GM18526 (cell line): Measurements from ENCODE around the gene IGFBP3.

ENCODE experiments used
- POLR2A ChIP-seq: IDR thresholded peaks from 3 replicates; pipeline ENCODE4 v1.6.1; 2011; ENCODE audit not compliant: insufficient read length; ENCODE audit errors: extremely low read depth

IGFBP3 gene

DNA sequence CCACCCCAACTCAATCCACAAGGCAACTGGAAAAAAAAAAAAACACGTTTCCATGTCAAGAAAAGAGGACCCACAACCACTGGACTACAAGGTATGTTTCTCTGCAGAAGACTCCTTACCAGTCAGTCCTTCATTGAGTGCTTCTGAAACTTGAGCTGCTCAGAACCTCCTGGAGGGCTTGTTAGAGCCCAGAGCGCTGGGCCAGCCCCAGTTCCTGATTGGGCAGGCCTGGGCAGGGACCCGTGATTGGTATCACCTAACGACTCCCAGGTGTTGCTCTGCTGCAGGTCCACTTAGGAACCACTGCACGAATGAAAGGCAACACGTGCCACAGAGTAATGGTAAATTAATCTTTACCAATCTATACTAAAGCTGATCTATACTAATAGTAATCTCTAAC lies 47.7 kb downstream of the IGFBP3 start:
- no peak for TF ChIP-seq POLR2A

DNA sequence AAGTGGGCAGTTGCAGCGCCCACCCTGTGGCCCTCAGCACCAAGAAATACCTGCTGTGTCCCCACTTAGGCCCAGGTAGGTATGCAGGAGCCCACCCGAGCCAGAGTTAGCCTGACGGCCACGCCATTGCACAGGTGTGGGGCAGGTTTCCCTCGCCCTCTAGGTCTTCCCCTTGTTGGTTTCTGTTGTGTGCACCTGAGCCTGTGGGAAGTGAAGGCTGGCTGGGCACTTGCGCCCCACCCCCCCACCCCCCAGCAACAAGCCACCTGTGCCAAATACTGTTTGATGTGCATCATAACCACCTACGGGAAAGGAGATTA lies 48.1 kb downstream of the IGFBP3 start, which contains the start of gene CCDC201:
Gene CCDC201 (minus strand): TSS at position 48 of the 320 bp plus-strand sequence. CDS start 75 bp downstream, outside the sequence.
- no peak for TF ChIP-seq POLR2A

DNA sequence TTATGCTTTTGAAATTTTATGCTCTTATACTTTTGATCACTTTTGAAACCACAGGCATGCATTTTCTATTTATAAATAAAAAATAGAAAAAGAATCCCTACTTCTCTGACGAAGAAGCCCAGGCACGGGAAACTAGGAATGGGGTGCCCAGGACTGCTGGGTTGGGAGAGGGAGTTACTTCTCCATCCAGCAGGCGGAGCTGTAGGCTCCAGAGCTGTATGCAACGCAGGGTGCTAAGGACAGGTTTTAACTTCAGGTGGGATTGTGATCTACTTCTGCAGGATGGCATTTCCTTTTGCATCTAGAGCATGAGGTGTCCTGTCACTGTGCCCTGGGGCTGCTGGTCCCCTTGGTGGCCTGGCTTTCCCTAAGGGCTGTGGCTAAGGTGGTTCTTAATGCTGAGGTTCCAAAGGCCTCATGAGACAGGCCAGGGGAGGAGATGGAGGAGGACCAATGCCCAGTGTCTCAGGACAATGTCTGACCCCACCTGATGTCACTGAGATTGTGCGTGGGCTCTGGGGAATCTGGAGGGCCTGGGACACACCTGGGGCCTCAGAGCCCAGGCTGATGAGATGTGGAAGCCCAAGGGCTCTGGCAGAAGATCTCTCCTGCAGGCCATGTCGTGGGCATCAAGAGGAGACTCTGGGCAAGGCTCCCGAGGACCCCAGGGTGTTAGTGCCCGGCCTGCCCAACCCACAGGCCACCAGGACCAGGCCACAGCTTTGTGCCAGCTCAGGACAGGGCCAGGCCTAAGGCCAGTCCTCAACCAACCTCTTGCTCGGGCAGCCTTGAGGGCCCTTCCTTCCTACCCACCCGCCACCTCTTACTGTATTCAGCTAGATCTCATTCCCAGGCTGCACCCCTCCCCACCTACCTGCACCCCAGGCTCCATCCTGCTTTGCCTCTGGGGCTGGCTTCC lies 48.7 kb downstream of the IGFBP3 start:
- no peak for TF ChIP-seq POLR2A

DNA sequence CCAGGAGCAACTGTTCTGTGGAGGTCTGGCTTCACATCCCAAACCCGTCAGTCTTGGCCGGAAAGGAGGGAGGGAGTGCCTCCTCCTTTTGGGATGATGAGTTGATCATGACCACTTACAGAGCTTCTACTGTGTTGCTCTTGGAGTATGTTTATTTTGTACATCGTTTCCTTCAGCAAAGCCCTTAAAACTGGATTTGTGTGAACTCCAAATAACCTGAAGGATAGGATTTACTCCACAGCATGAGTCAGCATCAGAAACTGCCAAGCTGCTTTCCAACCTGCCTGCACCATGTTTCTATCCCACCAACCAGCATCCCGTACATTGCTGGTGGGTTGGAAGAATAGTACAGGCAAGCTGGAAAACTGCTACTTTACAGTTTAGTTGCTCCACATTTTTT lies 51.6 kb downstream of the IGFBP3 start:
- no peak for TF ChIP-seq POLR2A

DNA sequence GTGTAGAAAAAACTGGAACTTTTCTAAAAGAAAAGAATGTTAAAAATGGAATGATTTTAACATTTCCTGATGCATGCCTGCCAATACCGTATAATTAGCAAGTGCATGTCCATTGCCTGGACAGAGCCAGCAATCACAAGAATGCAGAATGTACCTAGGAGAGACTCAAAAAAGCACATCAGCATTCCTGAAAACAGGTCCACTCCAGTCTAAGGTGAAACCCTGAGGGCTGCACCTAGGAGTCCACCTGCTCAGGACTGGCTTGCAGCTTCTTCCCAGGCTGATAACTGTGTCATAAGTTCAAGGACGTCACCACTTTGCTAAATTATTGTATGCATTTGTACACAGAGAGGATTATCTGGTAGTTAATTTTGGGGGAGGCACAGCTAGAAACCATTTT lies 53.6 kb downstream of the IGFBP3 start:
- TF ChIP-seq POLR2A: no peak

DNA sequence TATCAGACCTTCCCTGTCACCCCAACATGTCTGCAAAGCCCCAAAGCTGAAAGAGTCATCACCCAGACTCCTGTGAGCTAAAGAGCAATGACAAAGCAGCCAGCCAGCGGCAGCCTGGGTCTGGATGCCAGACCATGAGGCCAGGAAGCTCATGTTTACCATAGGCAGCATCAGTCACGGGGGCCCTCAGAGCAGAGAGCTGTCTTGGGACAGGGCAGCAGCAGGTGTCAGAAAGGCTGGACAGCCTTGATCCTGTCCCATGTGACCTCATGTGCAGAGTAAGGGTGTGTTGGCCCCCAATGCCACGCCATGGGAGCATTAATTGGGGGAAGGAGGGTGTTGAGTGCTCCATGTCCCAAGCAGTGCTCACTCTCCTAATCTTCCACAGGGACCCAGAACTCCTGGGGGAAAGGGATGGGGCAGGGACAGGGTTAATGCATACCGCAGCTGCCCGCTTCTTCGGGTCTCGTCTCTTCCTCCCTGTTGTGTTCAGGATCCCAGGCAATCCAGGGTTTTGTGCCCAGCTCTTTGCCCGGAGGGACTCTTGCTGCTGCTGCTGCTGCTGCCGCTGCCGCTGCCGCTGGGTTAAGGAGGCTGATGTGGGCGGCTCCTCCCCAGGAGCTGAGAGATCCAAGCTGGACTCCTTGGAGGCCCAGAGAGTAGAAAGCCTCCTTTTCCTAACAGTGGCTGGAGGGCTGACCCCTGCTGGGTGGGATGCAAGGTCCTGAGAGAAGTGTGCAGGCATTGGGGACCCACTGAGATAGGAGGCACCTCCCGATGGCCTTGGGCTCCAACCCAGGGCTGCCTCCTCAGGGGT lies 55.3 kb downstream of the IGFBP3 start:
- no peak for TF ChIP-seq POLR2A

DNA sequence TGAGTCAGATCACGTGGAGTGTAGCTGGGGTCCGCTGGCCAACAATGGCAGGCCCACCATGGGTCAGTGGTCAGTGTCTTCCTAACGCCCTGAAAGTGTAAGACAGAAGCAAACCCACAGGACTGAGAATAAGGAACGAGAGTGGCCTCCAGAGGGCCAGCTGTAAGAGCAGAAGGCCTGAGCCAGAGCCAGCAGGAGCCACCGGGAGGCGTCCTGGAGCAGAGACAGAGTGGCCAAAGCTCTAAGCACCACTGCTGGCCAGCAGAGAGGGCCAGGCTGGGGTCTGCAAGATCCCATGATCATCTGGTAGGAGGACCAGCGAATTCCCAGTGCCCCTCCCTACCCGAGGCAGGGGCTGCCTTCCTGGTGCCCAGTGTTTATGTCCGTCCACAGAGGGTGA lies 57.4 kb downstream of the IGFBP3 start:
- TF ChIP-seq POLR2A: no peak
